Measurements from ENCODE around the gene CD300LF. TPM values are rescaled to one million over a fixed set of nuclear protein-coding genes. Genes with fewer than 3 reads are reported as not detected.
A peak's percentile ranks its signal among the peaks of the same experiment; 100 is the strongest.

CD300LF gene
- total RNA-seq, 4 donors from 2014 or later, result not detected

DNA sequence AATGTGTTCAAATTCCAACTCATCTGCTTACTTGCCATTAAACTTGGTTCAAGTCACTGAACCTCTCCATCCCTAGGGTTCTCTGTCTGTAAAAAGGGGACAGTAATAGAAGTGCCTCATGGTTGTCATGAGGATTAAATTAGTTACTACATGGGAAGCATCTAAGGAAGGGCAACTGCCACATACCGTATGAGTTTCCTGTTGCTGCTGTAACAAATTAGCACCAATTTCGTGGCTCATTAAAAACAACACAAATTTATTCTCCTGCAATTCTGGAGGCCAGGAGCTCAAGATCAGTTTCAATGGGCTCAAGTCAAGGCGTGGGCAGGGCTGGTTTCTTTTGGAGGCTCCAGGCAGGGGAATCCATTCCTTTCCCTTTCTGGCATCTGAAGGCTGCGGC lies 18.6 kb downstream of the CD300LF start:
- TF ChIP-seq POLR2A (IDR thresholded peaks at IDR 0.05), result no peak
- TF ChIP-seq CTCF (IDR thresholded peaks at IDR 0.05 in 4 of 5, conservative IDR thresholded peaks at IDR 0.05 in 1 of 5), result no peak
- H3K36me3 ChIP-seq, result no peaks in the 10 kb centered on the region
- in situ Hi-C loops (cut with MboI; ENCODE audit: low sequenced_read_pairs in 4 of 4), result no loop called here
- no peaks in the 10 kb centered on the region for H3K27me3 ChIP-seq
- no peak overlapping the region for H3K4me3 ChIP-seq
- no peaks in the 10 kb centered on the region for H3K4me1 ChIP-seq
- intact Hi-C loops (cut with DNase I; ENCODE audit: low total_unique reads), result no loop called here
- no peak overlapping the region for H3K27ac ChIP-seq
- no peaks in the 10 kb centered on the region for H3K9me3 ChIP-seq
- DNase-seq, result no peak
- ATAC-seq, result no peak

GRCh38 chr17:74691151-74691550 lies 21.6 kb downstream of the CD300LF start:
- no peaks in the 10 kb centered on the region for H3K4me1 ChIP-seq
- no peak overlapping the region for H3K27ac ChIP-seq
- H3K9me3 ChIP-seq, result no peaks in the 10 kb centered on the region
- no peak overlapping the region for H3K4me3 ChIP-seq
- ATAC-seq (no peak), DNase-seq (no peak)
- no peaks in the 10 kb centered on the region for H3K27me3 ChIP-seq
- in situ Hi-C loops (cut with MboI; ENCODE audit: low sequenced_read_pairs in 4 of 4), result no loop called here
- H3K36me3 ChIP-seq, result no peaks in the 10 kb centered on the region
- TF ChIP-seq POLR2A (IDR thresholded peaks at IDR 0.05) (no peak), CTCF (IDR thresholded peaks at IDR 0.05 in 4 of 5, conservative IDR thresholded peaks at IDR 0.05 in 1 of 5) (no peak)
- intact Hi-C loops (cut with DNase I; ENCODE audit: low total_unique reads), result no loop called here

DNA sequence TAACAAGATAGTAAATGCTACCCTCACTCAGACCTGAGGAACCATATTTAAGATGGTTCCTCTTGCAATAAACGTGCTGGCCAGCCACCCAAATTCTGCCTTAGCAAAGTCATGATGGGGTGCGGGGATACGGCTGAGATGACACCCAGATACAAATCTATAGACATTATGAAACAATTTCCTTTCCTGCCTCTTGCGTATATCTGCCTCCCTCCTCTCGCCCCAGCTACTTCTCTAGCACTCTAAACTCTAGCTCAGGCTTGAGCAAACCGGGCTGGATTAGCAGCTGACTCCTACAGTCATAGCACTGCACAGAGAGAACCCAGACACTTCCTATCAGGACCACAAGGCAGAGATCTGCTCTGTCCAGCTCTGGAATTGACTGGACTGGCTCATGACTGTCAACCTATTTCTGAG lies 22.3 kb downstream of the CD300LF start:
- H3K9me3 ChIP-seq, result no peaks in the 10 kb centered on the region
- H3K27me3 ChIP-seq, result no peaks in the 10 kb centered on the region
- no peak overlapping the region for H3K27ac ChIP-seq
- H3K4me1 ChIP-seq, result no peaks in the 10 kb centered on the region
- in situ Hi-C loops (cut with MboI; ENCODE audit: low sequenced_read_pairs in 4 of 4) (no loop called here), intact Hi-C loops (cut with DNase I; ENCODE audit: low total_unique reads) (no loop called here)
- peak in 1 of 2 donors; percentile 56 for ATAC-seq
- H3K4me3 ChIP-seq, result no peak overlapping the region
- TF ChIP-seq CTCF (IDR thresholded peaks at IDR 0.05 in 4 of 5, conservative IDR thresholded peaks at IDR 0.05 in 1 of 5), result no peak
- no peak for TF ChIP-seq POLR2A (IDR thresholded peaks at IDR 0.05)
- H3K36me3 ChIP-seq, result no peaks in the 10 kb centered on the region
- DNase-seq, result peak in 1 of 2 donors; percentile 39

DNA sequence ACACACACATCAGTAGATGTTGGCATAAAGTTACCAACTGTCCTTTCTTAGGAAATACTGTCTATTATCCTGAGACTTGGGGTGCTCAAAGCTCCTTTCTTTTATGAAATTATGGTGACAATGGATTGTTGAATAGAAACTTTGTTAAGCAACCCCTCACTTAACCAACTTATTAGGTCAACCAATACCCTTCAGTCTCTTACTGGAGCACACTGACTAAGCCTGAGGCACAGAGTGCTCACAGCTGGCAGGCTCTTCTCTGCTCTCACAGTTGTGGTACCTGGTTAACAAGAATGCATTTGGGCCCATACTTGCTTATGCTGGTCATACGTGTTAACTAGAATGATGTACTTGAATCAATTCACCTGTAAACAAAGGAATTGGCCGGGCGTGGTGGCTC lies 24.8 kb downstream of the CD300LF start:
- in situ Hi-C loops (cut with MboI; ENCODE audit: low sequenced_read_pairs in 4 of 4), result no loop called here
- ATAC-seq (no peak), DNase-seq (no peak)
- no peak overlapping the region for H3K27ac ChIP-seq
- H3K27me3 ChIP-seq, result peaks cover 0 to 8% (median 0%) of the 10 kb centered on the region in 3 donors
- no peaks in the 10 kb centered on the region for H3K4me1 ChIP-seq
- intact Hi-C loops (cut with DNase I; ENCODE audit: low total_unique reads), result no loop called here
- H3K9me3 ChIP-seq, result no peaks in the 10 kb centered on the region
- no peaks in the 10 kb centered on the region for H3K36me3 ChIP-seq
- H3K4me3 ChIP-seq, result no peak overlapping the region
- no peak for TF ChIP-seq CTCF (IDR thresholded peaks at IDR 0.05 in 4 of 5, conservative IDR thresholded peaks at IDR 0.05 in 1 of 5)
- TF ChIP-seq POLR2A (IDR thresholded peaks at IDR 0.05), result no peak

- Histone ChIP-seq H3K4me1 (no peaks in the 10 kb centered on the region), H3K36me3 (no peaks in the 10 kb centered on the region), H3K27me3 (peaks cover 0 to 8% (median 3%) of the 10 kb centered on the region in 3 donors), H3K9me3 (no peaks in the 10 kb centered on the region), H3K4me3 (no peak overlapping the region), H3K27ac (no peak overlapping the region)
- no peak for ATAC-seq
- intact Hi-C loops (cut with DNase I; ENCODE audit: low total_unique reads) (no loop called here), in situ Hi-C loops (cut with MboI; ENCODE audit: low sequenced_read_pairs in 4 of 4) (no loop called here)
- DNase-seq, result no peak
- no peak for TF ChIP-seq POLR2A (IDR thresholded peaks at IDR 0.05)
- TF ChIP-seq CTCF (IDR thresholded peaks at IDR 0.05 in 4 of 5, conservative IDR thresholded peaks at IDR 0.05 in 1 of 5), result no peak
These were observed 26.0 kb downstream of the CD300LF start for GRCh38 chr17:74686761-74687160.

Data from gastrocnemius medialis (tissue), 4 donors.